OCI-LY3 (cell line): ENCODE measurements around the gene PGAM1.

Experiments
- H2AFZ ChIP-seq: fragments of 200-600, 300-600 bp; shearing (Covaris generic); 2 replicates; pipeline ENCODE4 v1.6.0; 2014; ENCODE audit warnings: antibody characterized with exemption, low read depth, low read length
- H3K27ac ChIP-seq: fragments of 200-600, 300-600 bp; sonication (generic); 2 replicates; pipeline ENCODE4 v1.5.1; 2014; ENCODE audit warnings: mild to moderate bottlenecking, low read length, moderate library complexity, mixed read lengths
- H3K27me3 ChIP-seq: fragments of 200-600, 300-600 bp; sonication (generic); 2 replicates; pipeline ENCODE4 v1.6.1; 2014; ENCODE audit warnings: low read depth, low read length, mixed read lengths
- H3K36me3 ChIP-seq: fragments of 200-600, 300-600 bp; sonication (generic); replicated peaks from 2 replicates; pipeline ENCODE3; 2014; ENCODE audit warnings: low read depth, low read length, mixed read lengths
- H3K4me1 ChIP-seq: fragments of 300-600, 200-600 bp; sonication (generic); 2 replicates; pipeline ENCODE4 v1.6.1; 2014; ENCODE audit warnings: low read length, mixed read lengths
- H3K4me2 ChIP-seq: fragments of 200-600, 300-600 bp; sonication (generic); 2 replicates; pipeline ENCODE4 v1.6.1; 2014; ENCODE audit warnings: low read length, mixed read lengths
- H3K4me3 ChIP-seq: fragments of 300-600, 200-600 bp; sonication (generic); 2 replicates; pipeline ENCODE4 v1.5.1; 2014; ENCODE audit warnings: antibody characterized with exemption, mild to moderate bottlenecking, low read length, moderate library complexity
- H3K79me2 ChIP-seq: fragments of 300-600, 200-600 bp; shearing (Covaris generic); 2 replicates; pipeline ENCODE4 v1.6.1; 2014; ENCODE audit warnings: mild to moderate bottlenecking, low read length, mixed read lengths
- H3K9ac ChIP-seq: fragments of 300-600, 200-600 bp; shearing (Covaris generic); 2 replicates; pipeline ENCODE4 v1.6.0; 2014; ENCODE audit warnings: mild to moderate bottlenecking, low read length, moderate library complexity
- H3K9me3 ChIP-seq: fragments of 200-600, 300-600 bp; shearing (Covaris generic); 2 replicates; pipeline ENCODE4 v1.6.1; 2014; ENCODE audit warnings: low read length, mixed read lengths; ENCODE audit not compliant: insufficient read depth
- H4K20me1 ChIP-seq: fragments of 200-600, 300-600 bp; sonication (generic); 2 replicates; pipeline ENCODE4 v1.6.1; 2016; ENCODE audit warnings: low read length, mixed read lengths; ENCODE audit not compliant: insufficient read depth
- EZH2phosphoT487 ChIP-seq: fragments of 200-600 bp; shearing (Covaris generic); IDR thresholded peaks from 2 replicates; pipeline ENCODE4 v1.6.1; 2018; ENCODE audit warnings: antibody characterized with exemption, mixed run types, low read depth
- TF ChIP-seq, protein P1 (sequence below): fragments of 200-600, 300-600 bp; sonication (generic); IDR thresholded peaks from 2 replicates; pipeline ENCODE4 v1.5.1; 2014; ENCODE audit warnings: antibody characterized with exemption, low read length, low read depth

The PGAM1 gene

DNA sequence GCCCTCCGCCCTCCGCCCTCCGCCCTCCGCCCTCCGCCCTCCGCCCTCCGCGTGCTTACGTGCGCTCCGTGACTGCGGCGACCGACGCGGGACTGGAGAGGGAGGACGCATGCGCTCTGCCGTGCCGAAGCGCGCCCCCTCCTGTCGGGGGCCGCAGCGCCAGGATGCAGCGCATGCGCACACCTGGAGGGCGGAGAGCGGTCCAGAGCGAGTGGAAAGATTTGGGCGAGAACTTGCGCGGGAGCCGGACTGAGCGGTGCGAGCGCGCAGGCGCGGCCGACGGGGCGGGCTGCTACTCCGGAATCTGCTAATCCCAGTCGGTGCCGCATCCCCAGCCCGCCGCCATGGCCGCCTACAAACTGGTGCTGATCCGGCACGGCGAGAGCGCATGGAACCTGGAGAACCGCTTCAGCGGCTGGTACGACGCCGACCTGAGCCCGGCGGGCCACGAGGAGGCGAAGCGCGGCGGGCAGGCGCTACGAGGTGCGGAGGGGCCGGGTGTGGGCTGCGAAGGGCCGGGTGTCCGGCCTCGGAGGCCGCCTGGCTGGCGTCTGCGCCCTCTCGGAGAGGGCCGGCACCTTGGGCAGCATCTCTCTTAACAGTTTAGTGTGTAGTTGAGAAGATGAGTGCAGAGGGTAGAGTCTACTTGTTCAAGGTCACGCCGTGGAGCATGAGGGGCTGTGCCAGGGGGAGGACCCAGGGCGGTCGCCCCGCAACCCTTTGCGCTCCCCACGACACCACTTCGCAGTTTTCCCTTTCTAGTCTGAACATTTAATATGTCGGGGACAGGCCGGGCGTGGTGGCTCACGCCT lies at the start of gene PGAM1:
Gene PGAM1, plus strand, starts transcription at position 228 of the 812 bp plus-strand sequence. Its CDS starts 117 bp downstream, at position 345.
- H4K20me1 ChIP-seq: peaks cover 24% of the 10 kb centered on the region
- H3K4me3 ChIP-seq: peak within 1 kb of the TSS; percentile 97
- H3K9me3 ChIP-seq: no peaks in the 10 kb centered on the region
- H2AFZ ChIP-seq: peak within 1 kb of the TSS; percentile 46; the same call in 1 of the 2 replicates
- TF ChIP-seq, protein P1, sequence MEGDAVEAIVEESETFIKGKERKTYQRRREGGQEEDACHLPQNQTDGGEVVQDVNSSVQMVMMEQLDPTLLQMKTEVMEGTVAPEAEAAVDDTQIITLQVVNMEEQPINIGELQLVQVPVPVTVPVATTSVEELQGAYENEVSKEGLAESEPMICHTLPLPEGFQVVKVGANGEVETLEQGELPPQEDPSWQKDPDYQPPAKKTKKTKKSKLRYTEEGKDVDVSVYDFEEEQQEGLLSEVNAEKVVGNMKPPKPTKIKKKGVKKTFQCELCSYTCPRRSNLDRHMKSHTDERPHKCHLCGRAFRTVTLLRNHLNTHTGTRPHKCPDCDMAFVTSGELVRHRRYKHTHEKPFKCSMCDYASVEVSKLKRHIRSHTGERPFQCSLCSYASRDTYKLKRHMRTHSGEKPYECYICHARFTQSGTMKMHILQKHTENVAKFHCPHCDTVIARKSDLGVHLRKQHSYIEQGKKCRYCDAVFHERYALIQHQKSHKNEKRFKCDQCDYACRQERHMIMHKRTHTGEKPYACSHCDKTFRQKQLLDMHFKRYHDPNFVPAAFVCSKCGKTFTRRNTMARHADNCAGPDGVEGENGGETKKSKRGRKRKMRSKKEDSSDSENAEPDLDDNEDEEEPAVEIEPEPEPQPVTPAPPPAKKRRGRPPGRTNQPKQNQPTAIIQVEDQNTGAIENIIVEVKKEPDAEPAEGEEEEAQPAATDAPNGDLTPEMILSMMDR: peak; percentile 50
- TF ChIP-seq EZH2phosphoT487: no peak
- peaks cover 38% of the 10 kb centered on the region for H3K36me3 ChIP-seq
- peak within 1 kb of the TSS; percentile 99 for H3K4me2 ChIP-seq
- peak within 1 kb of the TSS; percentile 96 for H3K9ac ChIP-seq
- peaks cover 11% of the 10 kb centered on the region for H3K4me1 ChIP-seq
- no peaks in the 10 kb centered on the region for H3K27me3 ChIP-seq
- peak within 1 kb of the TSS; percentile 76 for H3K27ac ChIP-seq
- peaks cover 42% of the 10 kb centered on the region for H3K79me2 ChIP-seq

DNA sequence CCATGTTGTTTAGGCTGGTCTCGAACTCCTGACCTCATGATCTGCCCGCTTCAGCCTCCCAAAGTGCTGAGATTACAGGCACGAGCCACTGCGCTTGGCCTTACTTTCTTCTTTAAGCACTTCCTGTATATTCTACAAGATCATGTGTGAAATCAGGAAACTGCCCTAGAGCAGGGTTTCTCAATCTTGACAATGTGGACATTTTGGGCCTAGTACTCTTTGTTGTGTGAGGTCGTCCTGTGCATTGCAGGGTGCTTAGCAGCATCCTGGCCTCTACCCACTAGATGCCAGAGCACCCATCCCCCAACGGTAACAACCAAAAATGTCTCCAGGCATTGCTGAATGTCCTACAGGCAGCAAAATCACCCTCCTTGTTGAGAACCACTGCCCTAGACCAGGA lies 49.6 kb upstream of the PGAM1 start:
- no peak overlapping the region for H3K9ac ChIP-seq
- H3K36me3 ChIP-seq: no peaks in the 10 kb centered on the region
- no peak overlapping the region for H3K4me2 ChIP-seq
- TF ChIP-seq EZH2phosphoT487: no peak
- TF ChIP-seq, protein P1: no peak
- no peaks in the 10 kb centered on the region for H3K27me3 ChIP-seq
- H3K4me3 ChIP-seq: no peak overlapping the region
- no peaks in the 10 kb centered on the region for H4K20me1 ChIP-seq
- no peaks in the 10 kb centered on the region for H3K9me3 ChIP-seq
- no peak overlapping the region for H2AFZ ChIP-seq
- no peak overlapping the region for H3K27ac ChIP-seq
- no peaks in the 10 kb centered on the region for H3K79me2 ChIP-seq
- H3K4me1 ChIP-seq: no peaks in the 10 kb centered on the region

DNA sequence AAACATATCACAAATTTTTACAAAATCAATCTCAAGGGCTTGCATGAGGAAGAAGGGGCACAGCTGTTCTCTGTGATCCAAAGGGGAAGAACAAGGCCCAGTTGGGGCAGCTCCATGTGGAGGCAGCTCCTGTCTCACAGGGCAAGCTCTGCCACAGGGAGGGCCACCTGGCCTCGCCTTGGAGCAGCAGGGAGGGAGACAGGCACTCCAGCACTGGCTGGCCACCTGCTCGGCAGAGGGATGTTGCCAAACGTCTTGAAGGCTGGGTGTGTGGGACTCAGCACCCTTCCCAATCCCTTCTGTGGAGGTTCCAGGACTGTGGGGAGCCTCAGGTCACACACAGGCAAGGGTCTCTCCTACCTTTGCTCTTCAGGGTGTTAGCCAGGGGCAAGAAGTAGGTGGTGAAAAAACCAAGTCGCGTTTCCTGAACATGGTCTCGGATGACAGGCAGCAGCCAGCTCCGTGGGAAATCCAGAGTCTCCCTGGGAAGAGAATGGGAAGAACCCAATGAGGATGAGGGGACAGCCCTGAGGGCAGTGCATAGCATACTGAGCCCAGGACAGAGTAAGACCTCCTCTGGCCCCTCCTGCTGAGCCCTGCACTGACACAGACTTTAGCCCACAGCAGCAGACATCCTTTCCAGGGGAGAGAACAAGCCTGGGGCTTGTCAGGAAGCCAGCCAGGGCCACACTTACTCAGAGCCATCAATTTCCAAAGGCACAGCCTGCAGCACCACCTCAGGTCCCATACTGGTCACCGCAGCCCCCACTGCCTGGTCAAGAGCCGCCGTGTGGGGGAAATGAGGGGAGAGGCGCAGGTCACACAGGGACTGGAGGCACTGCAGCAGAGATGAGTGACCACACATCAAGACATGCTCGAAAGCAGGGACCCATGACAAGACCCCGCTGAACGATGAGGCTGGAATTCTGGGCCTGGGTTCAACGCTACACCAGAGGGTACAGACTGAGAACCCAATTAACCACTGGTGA lies 46.8 kb upstream of the PGAM1 start:
- TF ChIP-seq, protein P1: no peak
- no peak for TF ChIP-seq EZH2phosphoT487
- no peaks in the 10 kb centered on the region for H3K79me2 ChIP-seq
- no peak overlapping the region for H3K4me3 ChIP-seq
- H4K20me1 ChIP-seq: no peaks in the 10 kb centered on the region
- H3K36me3 ChIP-seq: peaks cover 3% of the 10 kb centered on the region
- no peak overlapping the region for H2AFZ ChIP-seq
- no peak overlapping the region for H3K27ac ChIP-seq
- no peak overlapping the region for H3K9ac ChIP-seq
- H3K27me3 ChIP-seq: no peaks in the 10 kb centered on the region
- H3K4me1 ChIP-seq: no peaks in the 10 kb centered on the region
- H3K4me2 ChIP-seq: no peak overlapping the region
- no peaks in the 10 kb centered on the region for H3K9me3 ChIP-seq

DNA sequence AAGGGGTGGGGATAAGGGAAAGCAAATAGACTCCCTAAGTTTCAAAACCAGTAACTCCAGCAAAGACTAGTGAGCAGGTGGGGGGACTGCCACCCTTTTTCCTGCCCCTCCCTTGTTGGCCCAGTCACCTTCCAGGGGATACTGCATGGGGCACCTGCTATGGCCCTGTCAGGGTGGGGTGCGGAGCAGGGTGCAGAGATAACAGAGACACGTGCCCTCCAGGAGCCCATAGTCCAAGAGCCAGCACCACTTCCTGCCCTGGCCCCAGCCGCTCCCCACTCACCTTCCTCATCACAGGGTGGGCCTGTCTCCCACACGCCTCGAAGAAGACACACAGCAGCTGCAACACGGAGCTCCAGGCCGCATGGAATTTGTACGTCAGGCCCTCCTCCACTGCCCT lies 45.5 kb upstream of the PGAM1 start:
- no peak overlapping the region for H3K4me2 ChIP-seq
- no peak overlapping the region for H3K9ac ChIP-seq
- H3K36me3 ChIP-seq: peaks cover 3% of the 10 kb centered on the region
- no peak overlapping the region for H3K4me3 ChIP-seq
- no peaks in the 10 kb centered on the region for H3K9me3 ChIP-seq
- H4K20me1 ChIP-seq: no peaks in the 10 kb centered on the region
- no peaks in the 10 kb centered on the region for H3K79me2 ChIP-seq
- no peaks in the 10 kb centered on the region for H3K27me3 ChIP-seq
- H2AFZ ChIP-seq: no peak overlapping the region
- TF ChIP-seq, protein P1: no peak
- TF ChIP-seq EZH2phosphoT487: no peak
- H3K4me1 ChIP-seq: no peaks in the 10 kb centered on the region
- no peak overlapping the region for H3K27ac ChIP-seq
